Fibroblast of lung (primary cell): ENCODE measurements around the gene SH3GL3.

ENCODE experiments used
- EZH2 ChIP-seq: IDR thresholded peaks from 2 replicates; pipeline ENCODE4 v1.5.1; 2012; ENCODE audit warnings: low read length, control low read depth, mild to moderate bottlenecking; ENCODE audit errors: missing control alignments
- TF ChIP-seq, protein P1 (sequence below), 2 donors: IDR thresholded peaks in 1 of 2; conservative IDR thresholded peaks in 1 of 2; 1 replicate in 1 of 2; 2 replicates in 1 of 2; pipeline ENCODE4 v1.5.1; 2011 to 2012; ENCODE audit warnings: low read length in 2 of 2, control low read depth in 1 of 2, inconsistent platforms in 1 of 2, low read depth in 1 of 2, mild to moderate bottlenecking in 1 of 2

DNA sequence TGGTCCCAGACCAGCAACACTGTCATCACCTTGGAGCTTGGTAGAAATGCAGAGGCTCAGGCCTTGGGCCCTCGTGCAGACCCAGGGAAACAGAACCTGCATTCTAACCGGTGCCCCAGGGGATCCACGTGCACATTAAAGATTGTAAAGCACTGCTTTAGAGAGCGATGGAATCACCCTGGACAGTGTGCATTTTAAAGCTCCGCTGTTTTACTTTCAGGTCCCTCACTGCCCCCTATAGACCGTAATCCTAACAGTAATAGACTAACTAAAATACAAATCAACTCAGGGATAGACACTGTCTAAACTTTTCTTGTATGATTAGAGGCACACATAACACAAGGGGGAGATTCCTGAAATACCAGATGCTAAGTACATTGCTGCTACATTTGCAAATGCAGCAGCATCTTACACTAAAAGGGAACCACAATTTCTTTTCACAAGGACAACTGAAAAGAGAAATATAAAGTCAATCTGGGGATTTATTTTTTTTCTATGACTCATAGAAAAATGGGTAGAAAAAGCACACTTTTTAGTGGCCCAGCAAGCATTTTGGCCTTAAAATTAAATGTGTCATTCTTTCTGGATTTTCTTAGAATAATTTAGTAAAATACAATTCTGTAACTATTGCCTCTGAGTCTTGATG, 10.5 kb upstream of the SH3GL3 start:
- TF ChIP-seq, protein P1, sequence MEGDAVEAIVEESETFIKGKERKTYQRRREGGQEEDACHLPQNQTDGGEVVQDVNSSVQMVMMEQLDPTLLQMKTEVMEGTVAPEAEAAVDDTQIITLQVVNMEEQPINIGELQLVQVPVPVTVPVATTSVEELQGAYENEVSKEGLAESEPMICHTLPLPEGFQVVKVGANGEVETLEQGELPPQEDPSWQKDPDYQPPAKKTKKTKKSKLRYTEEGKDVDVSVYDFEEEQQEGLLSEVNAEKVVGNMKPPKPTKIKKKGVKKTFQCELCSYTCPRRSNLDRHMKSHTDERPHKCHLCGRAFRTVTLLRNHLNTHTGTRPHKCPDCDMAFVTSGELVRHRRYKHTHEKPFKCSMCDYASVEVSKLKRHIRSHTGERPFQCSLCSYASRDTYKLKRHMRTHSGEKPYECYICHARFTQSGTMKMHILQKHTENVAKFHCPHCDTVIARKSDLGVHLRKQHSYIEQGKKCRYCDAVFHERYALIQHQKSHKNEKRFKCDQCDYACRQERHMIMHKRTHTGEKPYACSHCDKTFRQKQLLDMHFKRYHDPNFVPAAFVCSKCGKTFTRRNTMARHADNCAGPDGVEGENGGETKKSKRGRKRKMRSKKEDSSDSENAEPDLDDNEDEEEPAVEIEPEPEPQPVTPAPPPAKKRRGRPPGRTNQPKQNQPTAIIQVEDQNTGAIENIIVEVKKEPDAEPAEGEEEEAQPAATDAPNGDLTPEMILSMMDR (conservative IDR thresholded peaks at IDR 0.05 in 1 of 2, IDR thresholded peaks at IDR 0.05 in 1 of 2; ENCODE audit: low read depth in 1 of 2, low read length in 2 of 2): peak; percentile 63 to 69
- TF ChIP-seq EZH2: no peak
